ENCODE measurements around the gene MIP.

GRCh38 chr12:56417739-56418138 lies 36.7 kb downstream of the MIP start:
- no peak for TF ChIP-seq CTCF (conservative IDR thresholded peaks at IDR 0.05 in 1 of 2, IDR thresholded peaks at IDR 0.05 in 1 of 2; ENCODE audit: low read depth in 1 of 2, low read length in 2 of 2)
- no peak for TF ChIP-seq EZH2 (IDR thresholded peaks at IDR 0.05; ENCODE audit: low read length, missing control alignments)
